Neural cell (in vitro differentiated cells): Measurements from ENCODE around the gene BICC1. TPM values are rescaled to one million over a fixed set of nuclear protein-coding genes. Genes with fewer than 3 reads are reported as not detected.

Experiments used
- H2AFZ ChIP-seq: fragments of 200-600, 300-800 bp; sonication (generic), shearing (Covaris generic); 2 replicates; pipeline ENCODE4 v1.6.0; 2014; ENCODE audit warnings: low read depth, mild to moderate bottlenecking, antibody characterized with exemption, low read length, moderate library complexity
- H3F3A ChIP-seq: fragments of 200-600 bp; shearing (Covaris generic); 2 replicates; pipeline ENCODE4 v1.6.1; 2016; ENCODE audit warnings: mild to moderate bottlenecking, moderate library complexity, mixed read lengths, antibody characterized with exemption, low read length; ENCODE audit not compliant: insufficient read depth, poor library complexity, severe bottlenecking
- H3K27ac ChIP-seq: fragments of 200-600, 300-800 bp; sonication (generic), shearing (Covaris generic); 2 replicates; pipeline ENCODE4 v1.5.1; 2014; ENCODE audit warnings: mild to moderate bottlenecking, low read length, moderate library complexity
- H3K27me3 ChIP-seq: fragments of 300-800, 200-600 bp; sonication (generic), shearing (Covaris generic); 2 replicates; pipeline ENCODE4 v1.6.0; 2014; ENCODE audit warnings: mild to moderate bottlenecking, low read depth, low read length, moderate library complexity; ENCODE audit not compliant: insufficient read depth
- H3K36me3 ChIP-seq: fragments of 300-800, 200-600 bp; sonication (generic), shearing (Covaris generic); 2 replicates; pipeline ENCODE4 v1.5.1; 2014; ENCODE audit warnings: mild to moderate bottlenecking, antibody characterized with exemption, low read length, moderate library complexity; ENCODE audit not compliant: insufficient read depth
- H3K4me2 ChIP-seq: fragments of 300-800, 200-600 bp; sonication (generic), shearing (Covaris generic); 2 replicates; pipeline ENCODE4 v1.6.0; 2014; ENCODE audit warnings: mild to moderate bottlenecking, low read length
- H3K4me3 ChIP-seq: fragments of 300-800, 200-600 bp; sonication (generic), shearing (Covaris generic); 2 replicates; pipeline ENCODE4 v1.5.1; 2014; ENCODE audit warnings: mild to moderate bottlenecking, low read length, moderate library complexity
- H3K79me2 ChIP-seq: fragments of 200-600 bp; shearing (Covaris generic); replicated peaks from 2 replicates; pipeline ENCODE4 v1.6.0; 2014; ENCODE audit warnings: mild to moderate bottlenecking, low read length, moderate library complexity; ENCODE audit not compliant: insufficient read depth
- H3K9ac ChIP-seq: fragments of 300-800, 200-600 bp; sonication (generic), shearing (Covaris generic); 2 replicates; pipeline ENCODE4 v1.6.1; 2016; ENCODE audit warnings: mild to moderate bottlenecking, low read length, mixed read lengths
- H3K9me2 ChIP-seq: fragments of 200-600 bp; shearing (Covaris generic); 2 replicates; pipeline ENCODE4 v1.6.1; 2016; ENCODE audit warnings: mild to moderate bottlenecking, low read length, mixed read lengths; ENCODE audit not compliant: insufficient read depth
- H3K9me3 ChIP-seq: fragments of 200-600, 300-800 bp; sonication (generic), shearing (Covaris generic); 2 replicates; pipeline ENCODE4 v1.6.1; 2016; ENCODE audit warnings: mild to moderate bottlenecking, mixed run types, low read length, moderate library complexity, mixed read lengths
- H4K20me1 ChIP-seq: fragments of 200-600 bp; shearing (Covaris generic); 2 replicates; pipeline ENCODE4 v1.6.1; 2016; ENCODE audit warnings: mild to moderate bottlenecking, mixed run types; ENCODE audit not compliant: insufficient read depth
- EP300 ChIP-seq: fragments of 450-650 bp; conservative IDR thresholded peaks from 2 replicates; pipeline ENCODE4 v1.6.1; 2014; ENCODE audit warnings: antibody characterized with exemption, mild to moderate bottlenecking, moderate library complexity; ENCODE audit not compliant: poor library complexity, severe bottlenecking
- EZH2 ChIP-seq: fragments of 200-600, 300-800 bp; shearing (Covaris generic), sonication (generic); IDR thresholded peaks from 2 replicates; pipeline ENCODE4 v1.6.1; 2014; ENCODE audit warnings: antibody characterized with exemption, low read length, borderline replicate concordance, mild to moderate bottlenecking; ENCODE audit not compliant: insufficient read depth, poor library complexity, severe bottlenecking
- MXI1 ChIP-seq: fragments of 450-650 bp; conservative IDR thresholded peaks from 2 replicates; pipeline ENCODE4 v1.6.1; 2014; ENCODE audit warnings: antibody characterized with exemption, mild to moderate bottlenecking; ENCODE audit not compliant: poor library complexity, severe bottlenecking
- POLR2AphosphoS5 ChIP-seq: IDR thresholded peaks from 2 replicates; pipeline ENCODE4 v1.6.1; 2012
- RAD21 ChIP-seq: fragments of 450-650 bp; conservative IDR thresholded peaks from 2 replicates; pipeline ENCODE4 v1.6.1; 2014; ENCODE audit warnings: antibody characterized with exemption, mild to moderate bottlenecking, moderate library complexity
- SMC3 ChIP-seq: fragments of 450-650 bp; conservative IDR thresholded peaks from 2 replicates; pipeline ENCODE4 v1.6.1; 2014; ENCODE audit warnings: antibody characterized with exemption, mild to moderate bottlenecking, moderate library complexity; ENCODE audit not compliant: poor library complexity
- TAF1 ChIP-seq: IDR thresholded peaks from 2 replicates; pipeline ENCODE4 v1.6.1; 2012; ENCODE audit warnings: low read depth
- polyA plus RNA-seq: library from polyadenylated mRNA; depleted of rRNA; stranded (reverse); fragments of >200 nt; gene quantifications from 2 replicates; pipeline ENCODE4 v1.2.3, GENCODE V29; 2014
- TF ChIP-seq, protein P1 (sequence below): fragments of 450-650 bp; IDR thresholded peaks from 2 replicates; pipeline ENCODE4 v1.5.1; 2014; ENCODE audit warnings: antibody characterized with exemption, mild to moderate bottlenecking, moderate library complexity; ENCODE audit not compliant: poor library complexity, severe bottlenecking
- TF ChIP-seq, protein P2 (sequence below): IDR thresholded peaks from 2 replicates; pipeline ENCODE4 v1.6.1; 2012; ENCODE audit warnings: borderline replicate concordance

Gene BICC1
- polyA plus RNA-seq, 1 donor from 2014 or later, result 7.6 TPM

DNA sequence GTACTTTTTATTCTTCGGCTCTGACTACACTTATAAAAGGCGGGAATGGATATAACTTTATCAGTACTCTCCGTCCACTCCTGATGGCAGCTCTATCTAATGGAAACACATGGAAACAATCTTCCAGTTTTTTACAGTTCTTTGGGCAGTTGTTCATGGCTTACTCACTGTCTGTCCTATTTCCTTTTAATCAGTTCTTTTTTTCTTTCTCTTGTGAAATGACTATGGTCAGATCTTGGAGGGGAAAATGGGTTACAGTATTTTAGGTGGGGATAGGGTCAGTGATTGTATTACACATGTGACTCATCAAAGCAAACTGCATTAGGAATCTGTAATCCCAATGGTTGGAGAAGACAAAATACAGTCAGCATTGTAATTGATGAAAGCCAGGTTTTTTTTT, 112.4 kb downstream of the BICC1 start:
- TF ChIP-seq, protein P1, sequence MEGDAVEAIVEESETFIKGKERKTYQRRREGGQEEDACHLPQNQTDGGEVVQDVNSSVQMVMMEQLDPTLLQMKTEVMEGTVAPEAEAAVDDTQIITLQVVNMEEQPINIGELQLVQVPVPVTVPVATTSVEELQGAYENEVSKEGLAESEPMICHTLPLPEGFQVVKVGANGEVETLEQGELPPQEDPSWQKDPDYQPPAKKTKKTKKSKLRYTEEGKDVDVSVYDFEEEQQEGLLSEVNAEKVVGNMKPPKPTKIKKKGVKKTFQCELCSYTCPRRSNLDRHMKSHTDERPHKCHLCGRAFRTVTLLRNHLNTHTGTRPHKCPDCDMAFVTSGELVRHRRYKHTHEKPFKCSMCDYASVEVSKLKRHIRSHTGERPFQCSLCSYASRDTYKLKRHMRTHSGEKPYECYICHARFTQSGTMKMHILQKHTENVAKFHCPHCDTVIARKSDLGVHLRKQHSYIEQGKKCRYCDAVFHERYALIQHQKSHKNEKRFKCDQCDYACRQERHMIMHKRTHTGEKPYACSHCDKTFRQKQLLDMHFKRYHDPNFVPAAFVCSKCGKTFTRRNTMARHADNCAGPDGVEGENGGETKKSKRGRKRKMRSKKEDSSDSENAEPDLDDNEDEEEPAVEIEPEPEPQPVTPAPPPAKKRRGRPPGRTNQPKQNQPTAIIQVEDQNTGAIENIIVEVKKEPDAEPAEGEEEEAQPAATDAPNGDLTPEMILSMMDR, result no peak
- no peak for TF ChIP-seq EZH2
- no peak for TF ChIP-seq POLR2AphosphoS5
- no peak for TF ChIP-seq MXI1
- no peak for TF ChIP-seq RAD21
- TF ChIP-seq, protein P2, sequence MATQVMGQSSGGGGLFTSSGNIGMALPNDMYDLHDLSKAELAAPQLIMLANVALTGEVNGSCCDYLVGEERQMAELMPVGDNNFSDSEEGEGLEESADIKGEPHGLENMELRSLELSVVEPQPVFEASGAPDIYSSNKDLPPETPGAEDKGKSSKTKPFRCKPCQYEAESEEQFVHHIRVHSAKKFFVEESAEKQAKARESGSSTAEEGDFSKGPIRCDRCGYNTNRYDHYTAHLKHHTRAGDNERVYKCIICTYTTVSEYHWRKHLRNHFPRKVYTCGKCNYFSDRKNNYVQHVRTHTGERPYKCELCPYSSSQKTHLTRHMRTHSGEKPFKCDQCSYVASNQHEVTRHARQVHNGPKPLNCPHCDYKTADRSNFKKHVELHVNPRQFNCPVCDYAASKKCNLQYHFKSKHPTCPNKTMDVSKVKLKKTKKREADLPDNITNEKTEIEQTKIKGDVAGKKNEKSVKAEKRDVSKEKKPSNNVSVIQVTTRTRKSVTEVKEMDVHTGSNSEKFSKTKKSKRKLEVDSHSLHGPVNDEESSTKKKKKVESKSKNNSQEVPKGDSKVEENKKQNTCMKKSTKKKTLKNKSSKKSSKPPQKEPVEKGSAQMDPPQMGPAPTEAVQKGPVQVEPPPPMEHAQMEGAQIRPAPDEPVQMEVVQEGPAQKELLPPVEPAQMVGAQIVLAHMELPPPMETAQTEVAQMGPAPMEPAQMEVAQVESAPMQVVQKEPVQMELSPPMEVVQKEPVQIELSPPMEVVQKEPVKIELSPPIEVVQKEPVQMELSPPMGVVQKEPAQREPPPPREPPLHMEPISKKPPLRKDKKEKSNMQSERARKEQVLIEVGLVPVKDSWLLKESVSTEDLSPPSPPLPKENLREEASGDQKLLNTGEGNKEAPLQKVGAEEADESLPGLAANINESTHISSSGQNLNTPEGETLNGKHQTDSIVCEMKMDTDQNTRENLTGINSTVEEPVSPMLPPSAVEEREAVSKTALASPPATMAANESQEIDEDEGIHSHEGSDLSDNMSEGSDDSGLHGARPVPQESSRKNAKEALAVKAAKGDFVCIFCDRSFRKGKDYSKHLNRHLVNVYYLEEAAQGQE, result no peak
- TF ChIP-seq TAF1, result no peak
- TF ChIP-seq SMC3, result no peak
- TF ChIP-seq EP300, result no peak
- H3K79me2 ChIP-seq, result no peaks in the 10 kb centered on the region
- H4K20me1 ChIP-seq, result no peaks in the 10 kb centered on the region
- H3K4me2 ChIP-seq, result no peak overlapping the region
- no peaks in the 10 kb centered on the region for H3K36me3 ChIP-seq
- H2AFZ ChIP-seq, result no peak overlapping the region
- no peak overlapping the region for H3K9ac ChIP-seq
- no peaks in the 10 kb centered on the region for H3K9me2 ChIP-seq
- no peaks in the 10 kb centered on the region for H3K27me3 ChIP-seq
- no peaks in the 10 kb centered on the region for H3K9me3 ChIP-seq
- H3K27ac ChIP-seq, result no peak overlapping the region
- H3F3A ChIP-seq, result no peaks in the 10 kb centered on the region
- H3K4me3 ChIP-seq, result no peak overlapping the region

DNA sequence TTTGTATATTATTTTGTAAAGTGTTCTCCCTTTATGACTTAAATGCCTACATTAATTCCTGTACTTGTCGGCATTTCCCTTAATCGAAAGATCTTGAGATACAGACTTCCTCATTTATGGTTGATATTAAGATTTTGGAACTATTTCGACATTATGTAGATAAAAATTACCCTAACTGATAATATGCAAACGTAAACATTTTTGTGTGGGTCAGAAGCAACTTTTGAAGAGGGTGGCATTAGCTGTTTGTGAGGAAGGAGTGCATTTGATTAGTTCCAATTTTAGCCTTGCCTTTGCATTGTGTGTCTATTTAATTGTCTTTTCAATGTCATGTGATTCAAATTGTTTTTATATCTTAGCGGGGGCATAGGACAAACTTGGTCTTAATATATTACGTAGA, 114.7 kb downstream of the BICC1 start:
- no peaks in the 10 kb centered on the region for H3K79me2 ChIP-seq
- TF ChIP-seq, protein P2, result no peak
- TF ChIP-seq, protein P1, result no peak
- TF ChIP-seq TAF1, result no peak
- TF ChIP-seq POLR2AphosphoS5, result no peak
- TF ChIP-seq EZH2, result no peak
- no peak for TF ChIP-seq MXI1
- no peak for TF ChIP-seq SMC3
- no peak for TF ChIP-seq RAD21
- H3K4me3 ChIP-seq, result no peak overlapping the region
- no peaks in the 10 kb centered on the region for H4K20me1 ChIP-seq
- no peak overlapping the region for H3K4me2 ChIP-seq
- H3K27me3 ChIP-seq, result no peaks in the 10 kb centered on the region
- H3K9me2 ChIP-seq, result no peaks in the 10 kb centered on the region
- no peaks in the 10 kb centered on the region for H3K9me3 ChIP-seq
- H3F3A ChIP-seq, result no peaks in the 10 kb centered on the region
- no peak overlapping the region for H3K9ac ChIP-seq
- no peaks in the 10 kb centered on the region for H3K36me3 ChIP-seq
- no peak overlapping the region for H3K27ac ChIP-seq
- no peak overlapping the region for H2AFZ ChIP-seq
